ENCODE results near the gene MAPK8IP2.
"Not testable (repeated sequence)": the region's sequence is repeated elsewhere in the genome, so short reads cannot be mapped to it uniquely, and the experiment has no call there.

GRCh38 chr22:50659711-50660110, 59.1 kb downstream of the MAPK8IP2 start:
- TF ChIP-seq POLR2A, CTCF, EP300 (IDR thresholded peaks at IDR 0.05): not testable (repeated sequence)
